Esophagus squamous epithelium (tissue), 5 donors: ENCODE data around the gene VWDE. TPM values are rescaled to one million over a fixed set of nuclear protein-coding genes. Genes with fewer than 3 reads are reported as not detected.

ENCODE experiments used
- DNase-seq: peaks from one replicate; lab custom pipeline; 2025; lab: John Stamatoyannopoulos, UW
- H3K27ac ChIP-seq, 4 donors: fragments of 200-600 bp; sonication (generic); one replicate each; pipeline ENCODE4 v1.5.1; 2016 to 2019; ENCODE audit warnings: mild to moderate bottlenecking in 1 of 4
- H3K27me3 ChIP-seq, 4 donors: fragments of 200-600 bp; sonication (generic); 1 replicate in 3 of 4; 2 replicates in 1 of 4; pipeline versions ENCODE4 v1.5.1 to v1.6.0; 2017 to 2021; ENCODE audit warnings: antibody characterized with exemption in 1 of 4
- H3K36me3 ChIP-seq, 3 donors: fragments of 200-600 bp; sonication (generic); one replicate each; pipeline ENCODE4 v1.5.1; 2016 to 2019
- H3K4me1 ChIP-seq, 3 donors: fragments of 200-600 bp; sonication (generic); one replicate each; pipeline ENCODE4 v1.5.1; 2017 to 2019
- H3K4me3 ChIP-seq, 4 donors: fragments of 200-600 bp; sonication (generic); 1 replicate in 3 of 4; 2 replicates in 1 of 4; pipeline ENCODE4 v1.5.1; 2016 to 2019; ENCODE audit warnings: mild to moderate bottlenecking in 2 of 4, moderate library complexity in 1 of 4
- H3K9me3 ChIP-seq, 3 donors: fragments of 200-600 bp; sonication (generic); one replicate each; pipeline ENCODE4 v1.5.1; 2016 to 2019
- CTCF ChIP-seq, 6 experiments: fragments of 450-650 bp in 4 of 6; fragments of 200-600 bp in 2 of 6; sonication (generic) in 2 of 6; IDR thresholded peaks; one replicate each; pipeline ENCODE4 v1.5.1; 2016 to 2019; ENCODE audit warnings: antibody characterized with exemption in 6 of 6, mild to moderate bottlenecking in 4 of 6, moderate library complexity in 4 of 6
- POLR2A ChIP-seq, 4 donors: fragments of 450-650 bp; IDR thresholded peaks; one replicate each; pipeline ENCODE4 v1.6.1; 2017; ENCODE audit warnings: antibody characterized with exemption in 4 of 4, mild to moderate bottlenecking in 4 of 4, moderate library complexity in 3 of 4
- WGBS, 2 donors: methylation state at CpG; one replicate each; pipeline ENCODE4 v1.1.5; 2018; 5-methylcytosine and 5-hydroxymethylcytosine counted together
- intact Hi-C: fragments of 100-400 bp; cut with DNase I; formaldehyde crosslinking; loops from one replicate; pipeline ENCODE4 v1.15.0; 2022
- total RNA-seq, 4 donors: library from RNA; depleted of rRNA; stranded (reverse); fragments of >200 nt; gene quantifications; one replicate each; pipeline ENCODE4 v1.1.0, GENCODE V29; 2016
- donor health status: DM: yes; HTN: yes; CAD: no.

The VWDE gene
- total RNA-seq, 4 donors from 2014 or later, result 0.62 to 2.9 (median 1.2) TPM

DNA sequence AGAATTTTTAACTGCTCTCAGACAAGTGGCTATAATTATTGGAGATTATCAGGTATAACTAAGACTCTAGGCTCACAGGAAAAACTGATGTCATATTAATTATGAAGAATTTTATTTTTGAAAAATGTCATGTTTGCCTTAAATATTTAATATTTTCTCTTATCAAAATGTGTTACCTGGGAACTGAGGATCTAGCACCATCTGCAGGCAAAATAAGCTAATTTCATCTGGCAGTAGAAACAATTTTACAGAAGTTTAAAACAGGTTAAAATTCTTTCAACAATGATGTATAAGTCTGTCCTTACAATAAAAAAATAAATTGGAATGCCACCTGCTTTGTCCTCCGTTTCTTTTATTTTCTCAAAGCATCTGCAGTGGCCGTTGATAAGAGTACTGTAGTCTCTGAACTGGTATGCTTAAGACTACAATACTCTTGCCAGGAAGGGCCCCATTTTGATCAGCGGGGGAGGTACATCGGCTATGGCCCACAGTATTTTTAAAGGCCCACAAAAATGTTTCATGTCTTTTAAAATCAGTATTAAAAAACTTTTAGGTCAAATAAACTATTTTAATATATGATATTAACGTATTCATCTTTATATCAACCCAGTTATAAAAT, 81.3 kb downstream of the VWDE start:
- intact Hi-C loops, result no loop called here
- TF ChIP-seq CTCF (IDR thresholded peaks at IDR 0.05), result peak; percentile 46 to 67 (median 57)
- TF ChIP-seq POLR2A (IDR thresholded peaks at IDR 0.05), result no peak
- Histone ChIP-seq H3K9me3 (no peaks in the 10 kb centered on the region), H3K36me3 (no peaks in the 10 kb centered on the region), H3K27ac (no peak overlapping the region), H3K4me3 (no peak overlapping the region), H3K27me3 (no peaks in the 10 kb centered on the region), H3K4me1 (no peaks in the 10 kb centered on the region)
- 57% methylated on average over 5 of the region's 5 CpGs for WGBS, 2 donors
- DNase-seq, result no peak

DNA sequence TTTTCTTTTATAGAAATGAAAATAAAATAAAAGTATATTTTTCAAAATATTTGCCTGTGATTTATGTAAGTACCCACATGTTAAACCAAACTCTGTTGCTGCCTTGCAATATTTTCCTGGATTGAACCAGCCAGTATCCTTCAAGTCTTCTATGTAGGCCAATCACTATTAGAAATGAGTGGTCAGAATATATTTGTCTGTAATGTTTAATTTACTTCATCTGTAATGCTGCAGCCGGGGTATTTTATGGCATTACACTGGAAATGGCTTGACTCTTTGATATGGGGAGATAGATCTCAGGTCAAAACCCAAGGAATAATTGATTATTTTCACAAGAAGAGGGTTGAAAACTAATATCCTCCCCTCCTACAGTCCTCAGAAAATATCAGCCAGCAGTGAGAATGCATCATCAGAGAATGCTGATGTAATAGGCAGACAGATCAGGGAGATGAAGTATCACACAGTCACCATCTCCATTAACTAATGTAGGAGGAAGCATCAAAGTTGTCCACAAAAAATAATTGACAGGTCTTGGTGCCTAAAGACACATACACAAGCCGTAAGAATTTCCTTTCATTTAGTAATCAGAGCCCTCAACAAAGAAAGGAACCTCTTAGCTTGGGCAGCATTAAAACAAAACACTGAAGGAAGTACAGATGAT, 82.5 kb downstream of the VWDE start:
- H3K27ac ChIP-seq, result no peak overlapping the region
- DNase-seq, result no peak
- intact Hi-C loops, result no loop called here
- H3K36me3 ChIP-seq, result no peaks in the 10 kb centered on the region
- no peak for TF ChIP-seq POLR2A (IDR thresholded peaks at IDR 0.05)
- TF ChIP-seq CTCF (IDR thresholded peaks at IDR 0.05), result no peak
- WGBS, 2 donors, result 85 to 97% methylated on average over 2 of the region's 2 CpGs
- H3K27me3 ChIP-seq, result no peaks in the 10 kb centered on the region
- no peak overlapping the region for H3K4me3 ChIP-seq
- H3K4me1 ChIP-seq, result no peaks in the 10 kb centered on the region
- no peaks in the 10 kb centered on the region for H3K9me3 ChIP-seq

GRCh38 chr7:12320241-12320986, 83.3 kb downstream of the VWDE start:
- no peaks in the 10 kb centered on the region for H3K36me3 ChIP-seq
- no peak for DNase-seq
- intact Hi-C loops, result no loop called here
- no peak overlapping the region for H3K27ac ChIP-seq
- WGBS, 2 donors, result 46 to 71% methylated on average over 2 of the region's 2 CpGs
- no peaks in the 10 kb centered on the region for H3K9me3 ChIP-seq
- H3K4me3 ChIP-seq, result no peak overlapping the region
- H3K4me1 ChIP-seq, result no peaks in the 10 kb centered on the region
- TF ChIP-seq POLR2A (IDR thresholded peaks at IDR 0.05) (no peak), CTCF (IDR thresholded peaks at IDR 0.05) (no peak)
- H3K27me3 ChIP-seq, result no peaks in the 10 kb centered on the region

DNA sequence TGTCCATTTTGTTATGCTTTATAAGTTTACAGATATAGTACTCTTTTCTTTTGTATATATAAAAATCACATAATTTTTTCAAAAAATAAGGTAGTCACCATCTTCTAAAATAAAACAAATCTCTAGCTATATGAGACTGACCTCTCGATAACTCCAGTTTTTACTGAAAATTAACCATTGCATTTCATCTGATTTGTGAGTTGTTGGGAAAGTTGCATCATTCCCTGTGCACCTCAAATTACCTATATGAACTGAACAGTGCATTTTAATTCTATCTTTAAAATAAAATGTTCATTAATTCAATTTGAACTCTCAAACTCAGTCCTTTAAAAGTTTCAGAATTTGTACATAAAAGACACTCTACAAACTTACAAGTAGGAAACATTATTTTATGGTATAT, 86.0 kb downstream of the VWDE start:
- WGBS, 2 donors, result 83 to 95% methylated on average over 1 of the region's 1 CpG
- no peaks in the 10 kb centered on the region for H3K36me3 ChIP-seq
- no peak for DNase-seq
- H3K27ac ChIP-seq, result no peak overlapping the region
- H3K4me3 ChIP-seq, result no peak overlapping the region
- no peaks in the 10 kb centered on the region for H3K9me3 ChIP-seq
- H3K27me3 ChIP-seq, result no peaks in the 10 kb centered on the region
- intact Hi-C loops, result no loop called here
- TF ChIP-seq CTCF (IDR thresholded peaks at IDR 0.05) (no peak), POLR2A (IDR thresholded peaks at IDR 0.05) (no peak)
- no peaks in the 10 kb centered on the region for H3K4me1 ChIP-seq

GRCh38 chr7:12316925-12317324, 86.7 kb downstream of the VWDE start:
- no peak for TF ChIP-seq POLR2A (IDR thresholded peaks at IDR 0.05)
- TF ChIP-seq CTCF (IDR thresholded peaks at IDR 0.05), result no peak
- H3K4me3 ChIP-seq, result no peak overlapping the region
- WGBS, 2 donors, result 78% methylated on average over 3 of the region's 3 CpGs
- no peak for DNase-seq
- intact Hi-C loops, result no loop called here
- no peaks in the 10 kb centered on the region for H3K4me1 ChIP-seq
- no peaks in the 10 kb centered on the region for H3K36me3 ChIP-seq
- H3K27me3 ChIP-seq, result no peaks in the 10 kb centered on the region
- H3K27ac ChIP-seq, result no peak overlapping the region
- no peaks in the 10 kb centered on the region for H3K9me3 ChIP-seq
